Measurements from ENCODE around the gene IMPG2. TPM values are rescaled to one million over a fixed set of nuclear protein-coding genes. Genes with fewer than 3 reads are reported as not detected.

IMPG2 gene
- total RNA-seq, 1 donor, result 0.36 TPM

- TF ChIP-seq CTCF (IDR thresholded peaks at IDR 0.05; ENCODE audit: extremely low read depth, low read depth, low read length), result no peak
- Histone ChIP-seq H3K27ac (ENCODE audit: low read depth, low read length) (no peak overlapping the region), H3K79me2 (ENCODE audit: insufficient read depth, low read length) (no peaks in the 10 kb centered on the region), H3K4me3 (ENCODE audit: insufficient read depth, low read length) (no peak overlapping the region), H4K20me1 (ENCODE audit: insufficient read depth, low read length) (no peaks in the 10 kb centered on the region), H3K9me3 (ENCODE audit: low read depth, low read length) (peaks cover 5% of the 10 kb centered on the region), H3K36me3 (ENCODE audit: insufficient read depth, low read length) (no peaks in the 10 kb centered on the region), H3K4me2 (ENCODE audit: insufficient read depth, low read length) (no peak overlapping the region), H3K27me3 (ENCODE audit: insufficient read depth, low read length) (no peaks in the 10 kb centered on the region), H2AFZ (ENCODE audit: low read length) (no peak overlapping the region), H3K4me1 (ENCODE audit: insufficient read depth, low read length) (no peaks in the 10 kb centered on the region)
- no peak for DNase-seq (ENCODE audit: insufficient read length, low spot score, missing footprints)
Measured at GRCh38 chr3:101303836-101304235, 16.5 kb downstream of the IMPG2 start.

- DNase-seq (ENCODE audit: insufficient read length, low spot score, missing footprints), result no peak
- H3K4me1 ChIP-seq (ENCODE audit: insufficient read depth, low read length), result no peaks in the 10 kb centered on the region
- no peak for TF ChIP-seq CTCF (IDR thresholded peaks at IDR 0.05; ENCODE audit: extremely low read depth, low read depth, low read length)
- H3K9me3 ChIP-seq (ENCODE audit: low read depth, low read length), result peaks cover 3% of the 10 kb centered on the region
- H3K27me3 ChIP-seq (ENCODE audit: insufficient read depth, low read length), result no peaks in the 10 kb centered on the region
- H2AFZ ChIP-seq (ENCODE audit: low read length), result no peak overlapping the region
- H3K4me3 ChIP-seq (ENCODE audit: insufficient read depth, low read length), result no peak overlapping the region
- no peaks in the 10 kb centered on the region for H3K79me2 ChIP-seq (ENCODE audit: insufficient read depth, low read length)
- H3K36me3 ChIP-seq (ENCODE audit: insufficient read depth, low read length), result no peaks in the 10 kb centered on the region
- no peak overlapping the region for H3K27ac ChIP-seq (ENCODE audit: low read depth, low read length)
- no peak overlapping the region for H3K4me2 ChIP-seq (ENCODE audit: insufficient read depth, low read length)
- no peaks in the 10 kb centered on the region for H4K20me1 ChIP-seq (ENCODE audit: insufficient read depth, low read length)
Measured at GRCh38 chr3:101303089-101303731, 17.2 kb downstream of the IMPG2 start.

GRCh38 chr3:101300073-101300472, 20.3 kb downstream of the IMPG2 start:
- Histone ChIP-seq H3K36me3 (ENCODE audit: insufficient read depth, low read length) (no peaks in the 10 kb centered on the region), H3K27ac (ENCODE audit: low read depth, low read length) (no peak overlapping the region), H3K27me3 (ENCODE audit: insufficient read depth, low read length) (no peaks in the 10 kb centered on the region), H3K4me2 (ENCODE audit: insufficient read depth, low read length) (no peak overlapping the region), H3K4me1 (ENCODE audit: insufficient read depth, low read length) (no peaks in the 10 kb centered on the region), H3K79me2 (ENCODE audit: insufficient read depth, low read length) (no peaks in the 10 kb centered on the region), H2AFZ (ENCODE audit: low read length) (no peak overlapping the region), H3K9me3 (ENCODE audit: low read depth, low read length) (no peaks in the 10 kb centered on the region), H4K20me1 (ENCODE audit: insufficient read depth, low read length) (no peaks in the 10 kb centered on the region), H3K4me3 (ENCODE audit: insufficient read depth, low read length) (no peak overlapping the region)
- no peak for DNase-seq (ENCODE audit: insufficient read length, low spot score, missing footprints)
- TF ChIP-seq CTCF (IDR thresholded peaks at IDR 0.05; ENCODE audit: extremely low read depth, low read depth, low read length), result no peak

GRCh38 chr3:101292027-101292426, 28.3 kb downstream of the IMPG2 start:
- Histone ChIP-seq H3K79me2 (ENCODE audit: insufficient read depth, low read length) (no peaks in the 10 kb centered on the region), H3K27me3 (ENCODE audit: insufficient read depth, low read length) (no peaks in the 10 kb centered on the region), H3K9me3 (ENCODE audit: low read depth, low read length) (no peaks in the 10 kb centered on the region), H2AFZ (ENCODE audit: low read length) (no peak overlapping the region), H3K4me2 (ENCODE audit: insufficient read depth, low read length) (no peak overlapping the region), H3K36me3 (ENCODE audit: insufficient read depth, low read length) (no peaks in the 10 kb centered on the region), H4K20me1 (ENCODE audit: insufficient read depth, low read length) (no peaks in the 10 kb centered on the region), H3K4me3 (ENCODE audit: insufficient read depth, low read length) (no peak overlapping the region), H3K27ac (ENCODE audit: low read depth, low read length) (no peak overlapping the region), H3K4me1 (ENCODE audit: insufficient read depth, low read length) (peaks cover 6% of the 10 kb centered on the region)
- TF ChIP-seq CTCF (IDR thresholded peaks at IDR 0.05; ENCODE audit: extremely low read depth, low read depth, low read length), result no peak
- peak; percentile 83 for DNase-seq (ENCODE audit: insufficient read length, low spot score, missing footprints)
